IMR-90 (cell line): Measurements from ENCODE around the gene MRPL23. TPM values are rescaled to one million over a fixed set of nuclear protein-coding genes. Genes with fewer than 3 reads are reported as not detected.

ENCODE experiments used
- ATAC-seq: fragments of 200-7000 bp; cut with Tn5 transposase; 2 replicates; pipeline ENCODE4 v1.9.1; 2020; ENCODE audit warnings: low read depth, mild to moderate bottlenecking, moderate library complexity
- BruUV-seq: library from RNA; stranded (reverse); fragments of 400-500 nt; replicated peaks from 2 replicates; lab custom pipeline; 2021; lab: Mats Ljungman, UMichigan
- CTCF ChIA-PET: fragments of 300-600 bp; formaldehyde crosslinking; extraction: SDS; loops from one replicate; lab custom pipeline; 2021; ENCODE audit warnings: antibody characterized with exemption; lab: Yijun Ruan, JAX
- POLR2A ChIA-PET: fragments of 300-600 bp; sonication (Branson Sonifier 250); formaldehyde crosslinking; loops from one replicate; lab custom pipeline; 2022; ENCODE audit warnings: antibody characterized with exemption; ENCODE audit not compliant: unreplicated experiment; lab: Charles Lee
- DNase-seq: peaks from one replicate; pipeline ENCODE4 v3.0.0; 2013
- H2AFZ ChIP-seq: replicated peaks from 2 replicates; pipeline ENCODE3; 2013; ENCODE audit warnings: low read length, mild to moderate bottlenecking; ENCODE audit not compliant: poor library complexity
- H2AK5ac ChIP-seq: 2 replicates; pipeline ENCODE4 v1.6.1; 2013; ENCODE audit warnings: low read depth, low read length, inconsistent platforms
- H2AK9ac ChIP-seq: replicated peaks from 2 replicates; pipeline ENCODE3; 2013; ENCODE audit warnings: mild to moderate bottlenecking, low read depth, low read length, moderate library complexity; ENCODE audit not compliant: poor library complexity
- H2BK120ac ChIP-seq: 2 replicates; pipeline ENCODE4 v1.6.1; 2013; ENCODE audit warnings: low read depth, low read length, inconsistent platforms
- H2BK15ac ChIP-seq: 3 replicates; pipeline ENCODE4 v1.6.1; 2013; ENCODE audit warnings: low read depth, low read length, inconsistent platforms
- H2BK20ac ChIP-seq: 2 replicates; pipeline ENCODE4 v1.6.1; 2013; ENCODE audit warnings: low read depth, mild to moderate bottlenecking, inconsistent platforms, low read length, moderate library complexity
- H2BK5ac ChIP-seq: 2 replicates; pipeline ENCODE4 v1.6.1; 2013; ENCODE audit warnings: mild to moderate bottlenecking, low read depth, low read length, inconsistent platforms; ENCODE audit not compliant: poor library complexity, severe bottlenecking
- H3K14ac ChIP-seq: replicated peaks from 2 replicates; pipeline ENCODE4 v1.6.1; 2013; ENCODE audit warnings: low read depth, low read length, inconsistent platforms
- H3K18ac ChIP-seq: 2 replicates; pipeline ENCODE4 v1.6.1; 2013; ENCODE audit warnings: low read depth, low read length, control low read depth
- H3K23ac ChIP-seq: 2 replicates; pipeline ENCODE4 v1.6.1; 2013; ENCODE audit warnings: low read depth, low read length, inconsistent platforms
- H3K27ac ChIP-seq: 2 replicates; pipeline ENCODE4 v1.5.1; 2013; ENCODE audit warnings: mild to moderate bottlenecking, control low read depth, low read length; ENCODE audit not compliant: insufficient read depth
- H3K27me3 ChIP-seq: 2 replicates; pipeline ENCODE4 v1.6.1; 2013; ENCODE audit warnings: low read length; ENCODE audit not compliant: control insufficient read depth, insufficient read depth
- H3K36me3 ChIP-seq: 2 replicates; pipeline ENCODE4 v1.6.1; 2013; ENCODE audit warnings: low read length, mixed read lengths; ENCODE audit not compliant: control insufficient read depth, insufficient read depth
- H3K4ac ChIP-seq: 2 replicates; pipeline ENCODE4 v1.6.1; 2013; ENCODE audit warnings: low read depth, low read length, inconsistent platforms
- H3K4me1 ChIP-seq: 2 replicates; pipeline ENCODE4 v1.6.1; 2013; ENCODE audit warnings: low read length, mixed read lengths; ENCODE audit not compliant: control insufficient read depth, insufficient read depth
- H3K4me2 ChIP-seq: 2 replicates; pipeline ENCODE4 v1.6.1; 2013; ENCODE audit warnings: low read depth, mild to moderate bottlenecking, control low read depth, low read length, moderate library complexity
- H3K4me3 ChIP-seq: 2 replicates; pipeline ENCODE4 v1.5.1; 2013; ENCODE audit warnings: low read depth, mild to moderate bottlenecking, control low read depth, low read length, moderate library complexity; ENCODE audit not compliant: insufficient read depth
- H3K56ac ChIP-seq: 2 replicates; pipeline ENCODE4 v1.6.1; 2013; ENCODE audit warnings: low read length, inconsistent platforms; ENCODE audit not compliant: insufficient read depth; ENCODE audit errors: extremely low read depth
- H3K79me1 ChIP-seq, 2 experiments: 2 replicates each; pipeline ENCODE4 v1.6.1; 2013; ENCODE audit warnings: low read length in 2 of 2, inconsistent platforms in 1 of 2, low read depth in 1 of 2
- H3K9ac ChIP-seq: 2 replicates; pipeline ENCODE4 v1.6.1; 2013; ENCODE audit warnings: low read depth, low read length, control low read depth
- H3K9me1 ChIP-seq: 2 replicates; pipeline ENCODE4 v1.6.1; 2013; ENCODE audit warnings: low read length, inconsistent platforms; ENCODE audit not compliant: insufficient read depth
- H3K9me3 ChIP-seq: 2 replicates; pipeline ENCODE4 v1.6.1; 2013; ENCODE audit warnings: low read length; ENCODE audit not compliant: control insufficient read depth, insufficient read depth
- H4K20me1 ChIP-seq: 2 replicates; pipeline ENCODE4 v1.6.1; 2013; ENCODE audit warnings: low read length, inconsistent platforms; ENCODE audit not compliant: insufficient read depth
- H4K5ac ChIP-seq: 2 replicates; pipeline ENCODE4 v1.6.1; 2013; ENCODE audit warnings: mild to moderate bottlenecking, low read depth, low read length, control low read depth
- H4K8ac ChIP-seq, 2 experiments: 2 replicates each; pipeline ENCODE4 v1.6.1; 2013; ENCODE audit warnings: low read depth in 2 of 2, low read length in 2 of 2, control low read depth in 1 of 2, inconsistent platforms in 1 of 2
- H4K91ac ChIP-seq: 2 replicates; pipeline ENCODE4 v1.6.1; 2013; ENCODE audit warnings: low read depth, low read length, inconsistent platforms; ENCODE audit not compliant: insufficient read depth
- BHLHE40 ChIP-seq: fragments of 150-350 bp; IDR thresholded peaks from 2 replicates; pipeline ENCODE4 v1.6.1; 2016; ENCODE audit warnings: mild to moderate bottlenecking, low read depth, low read length
- CHD1 ChIP-seq: IDR thresholded peaks from 2 replicates; pipeline ENCODE4 v1.6.1; 2012; ENCODE audit warnings: low read depth, low read length, improper control_type of control experiment
- MAFK ChIP-seq: IDR thresholded peaks from 2 replicates; pipeline ENCODE4 v1.6.1; 2012; ENCODE audit warnings: low read depth, low read length, improper control_type of control experiment
- MAZ ChIP-seq: IDR thresholded peaks from 2 replicates; pipeline ENCODE4 v1.6.1; 2012; ENCODE audit warnings: low read depth, mild to moderate bottlenecking, low read length, improper control_type of control experiment, moderate library complexity, borderline replicate concordance
- NFE2L2 ChIP-seq: fragments of 150-350 bp; IDR thresholded peaks from 2 replicates; pipeline ENCODE4 v1.6.1; 2016; ENCODE audit warnings: low read depth, mild to moderate bottlenecking, low read length
- RAD21 ChIP-seq: IDR thresholded peaks from 2 replicates; pipeline ENCODE4 v1.6.1; 2012; ENCODE audit warnings: low read length, improper control_type of control experiment
- RCOR1 ChIP-seq: IDR thresholded peaks from 2 replicates; pipeline ENCODE4 v1.6.1; 2012; ENCODE audit warnings: mild to moderate bottlenecking, low read length, improper control_type of control experiment; ENCODE audit not compliant: insufficient replicate concordance
- RFX5 ChIP-seq: IDR thresholded peaks from 2 replicates; pipeline ENCODE4 v1.8.0; 2012; ENCODE audit warnings: low read depth, mild to moderate bottlenecking, low read length, moderate library complexity
- SMC3 ChIP-seq: fragments of 150-350 bp; IDR thresholded peaks from 2 replicates; pipeline ENCODE4 v1.6.1; 2016; ENCODE audit warnings: low read depth, mild to moderate bottlenecking, antibody characterized with exemption, low read length, moderate library complexity
- WGBS, 2 experiments: methylation state at CpG; one replicate each; pipeline versions ENCODE4 v1.1.5 to v1.1.7; 2013; ENCODE audit warnings: missing lambda C conversion rate in 2 of 2; ENCODE audit not compliant: insufficient read length in 1 of 2; ENCODE audit errors: extremely low coverage in 2 of 2; 5-methylcytosine and 5-hydroxymethylcytosine counted together
- dilution Hi-C: fragments of 300-500 bp; cut with HindIII; formaldehyde crosslinking; loops from one replicate; pipeline ENCODE4 v1.14.3; 2018; ENCODE audit warnings: low sequenced_read_pairs; ENCODE audit not compliant: unreplicated experiment
- in situ Hi-C: fragments of 300-500 bp; cut with MboI; formaldehyde crosslinking; loops from 3 replicates; pipeline ENCODE4 v1.14.3; 2019; ENCODE audit warnings: low sequenced_read_pairs, inconsistent platforms, mixed read lengths
- intact Hi-C: fragments of 100-400 bp; cut with micrococcal nuclease; formaldehyde crosslinking; loops from 2 replicates; pipeline ENCODE4 v1.10.0; 2022
- polyA plus RNA-seq, 3 experiments: library from polyadenylated mRNA; depleted of rRNA; stranded (reverse); fragments of >200 nt; gene quantifications; 2 replicates each; pipeline ENCODE4 v1.2.3, GENCODE V29; 2012; ENCODE audit warnings: low replicate concordance in 1 of 3
- total RNA-seq: library from RNA; depleted of rRNA; stranded (reverse); fragments of >200 nt; gene quantifications from 2 replicates; pipeline ENCODE4 v1.2.3, GENCODE V29; 2012
- TF ChIP-seq, protein P1 (sequence below): conservative IDR thresholded peaks from 2 replicates; pipeline ENCODE4 v1.5.1; 2012; ENCODE audit warnings: mild to moderate bottlenecking, low read depth, low read length, improper control_type of control experiment
- TF ChIP-seq, protein P2 (sequence below): fragments of 150-350 bp; IDR thresholded peaks from 2 replicates; pipeline ENCODE4 v1.6.1; 2016; ENCODE audit warnings: low read depth, mild to moderate bottlenecking, low read length, moderate library complexity, borderline replicate concordance
- TF ChIP-seq, protein P3 (sequence below): fragments of 150-350 bp; IDR thresholded peaks from 2 replicates; pipeline ENCODE4 v1.6.1; 2017; ENCODE audit warnings: mild to moderate bottlenecking, antibody characterized with exemption, low read length, low read depth

MRPL23 gene
- total and polyA plus RNA-seq, 2 of the 4 experiments (the other 2 are of a cell fraction), result 68.4 to 114 TPM

DNA sequence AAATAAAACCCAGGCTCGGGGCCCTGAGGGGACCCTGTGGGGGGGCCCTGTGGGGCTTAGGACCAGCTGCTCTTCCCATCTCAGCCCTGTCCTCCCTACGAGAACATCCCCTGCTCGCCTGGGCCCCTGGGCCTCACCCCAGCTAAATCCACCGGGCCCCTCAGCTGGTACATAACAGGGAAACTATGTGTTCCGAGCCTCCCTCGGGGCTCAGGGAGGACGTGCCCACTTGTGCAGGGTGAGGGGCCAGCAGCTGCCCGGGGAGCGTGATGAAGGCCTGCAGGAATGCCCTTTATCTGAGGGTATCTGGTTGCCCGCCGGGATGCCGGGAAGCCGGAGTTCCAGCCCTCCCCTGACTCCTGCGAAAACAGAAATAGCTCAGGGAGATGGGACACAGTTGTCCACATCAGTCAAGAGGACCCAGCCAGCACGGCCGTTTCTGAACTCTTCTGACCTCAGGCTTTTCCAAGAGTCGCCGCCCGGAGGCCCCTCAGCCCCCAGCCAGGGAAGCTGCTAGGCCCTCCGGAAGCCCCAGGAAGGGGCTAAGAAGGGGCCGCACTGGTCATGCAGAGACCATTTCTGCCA is 20.6 kb downstream of the MRPL23 start:
- H3K27ac ChIP-seq, result no peak overlapping the region
- DNase-seq (no peak), ATAC-seq (no peak)
- H3K56ac ChIP-seq, result no peak overlapping the region
- no peaks in the 10 kb centered on the region for H3K36me3 ChIP-seq
- no peak overlapping the region for H2BK20ac ChIP-seq
- no peak overlapping the region for H3K14ac ChIP-seq
- H3K4me3 ChIP-seq, result no peak overlapping the region
- no peak overlapping the region for H3K18ac ChIP-seq
- no peaks in the 10 kb centered on the region for H3K27me3 ChIP-seq
- no peak overlapping the region for H3K4me2 ChIP-seq
- no peak overlapping the region for H2AK5ac ChIP-seq
- no peaks in the 10 kb centered on the region for H3K9me1 ChIP-seq
- H4K91ac ChIP-seq, result no peak overlapping the region
- POLR2A ChIA-PET, result no interaction called here
- WGBS, 2 experiments, result no CpG with 5 or more reads among the region's 21 CpGs
- H3K79me1 ChIP-seq, result no peaks in the 10 kb centered on the region
- no peak overlapping the region for H3K4ac ChIP-seq
- no peak overlapping the region for H2AFZ ChIP-seq
- BruUV-seq, result no TSS peak
- no peak overlapping the region for H2BK120ac ChIP-seq
- no peak overlapping the region for H2AK9ac ChIP-seq
- H4K5ac ChIP-seq, result no peak overlapping the region
- in situ Hi-C loops (no loop called here), intact Hi-C loops (no loop called here), dilution Hi-C loops (no loop called here)
- CTCF ChIA-PET, result no interaction called here
- H3K9me3 ChIP-seq, result no peaks in the 10 kb centered on the region
- no peaks in the 10 kb centered on the region for H4K20me1 ChIP-seq
- TF ChIP-seq MAZ (no peak), BHLHE40 (no peak), RCOR1 (no peak), MAFK (no peak), SMC3 (no peak), CHD1 (no peak), RAD21 (no peak), NFE2L2 (no peak), RFX5 (no peak)
- TF ChIP-seq, protein P1, sequence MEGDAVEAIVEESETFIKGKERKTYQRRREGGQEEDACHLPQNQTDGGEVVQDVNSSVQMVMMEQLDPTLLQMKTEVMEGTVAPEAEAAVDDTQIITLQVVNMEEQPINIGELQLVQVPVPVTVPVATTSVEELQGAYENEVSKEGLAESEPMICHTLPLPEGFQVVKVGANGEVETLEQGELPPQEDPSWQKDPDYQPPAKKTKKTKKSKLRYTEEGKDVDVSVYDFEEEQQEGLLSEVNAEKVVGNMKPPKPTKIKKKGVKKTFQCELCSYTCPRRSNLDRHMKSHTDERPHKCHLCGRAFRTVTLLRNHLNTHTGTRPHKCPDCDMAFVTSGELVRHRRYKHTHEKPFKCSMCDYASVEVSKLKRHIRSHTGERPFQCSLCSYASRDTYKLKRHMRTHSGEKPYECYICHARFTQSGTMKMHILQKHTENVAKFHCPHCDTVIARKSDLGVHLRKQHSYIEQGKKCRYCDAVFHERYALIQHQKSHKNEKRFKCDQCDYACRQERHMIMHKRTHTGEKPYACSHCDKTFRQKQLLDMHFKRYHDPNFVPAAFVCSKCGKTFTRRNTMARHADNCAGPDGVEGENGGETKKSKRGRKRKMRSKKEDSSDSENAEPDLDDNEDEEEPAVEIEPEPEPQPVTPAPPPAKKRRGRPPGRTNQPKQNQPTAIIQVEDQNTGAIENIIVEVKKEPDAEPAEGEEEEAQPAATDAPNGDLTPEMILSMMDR, result no peak
- TF ChIP-seq, protein P2, sequence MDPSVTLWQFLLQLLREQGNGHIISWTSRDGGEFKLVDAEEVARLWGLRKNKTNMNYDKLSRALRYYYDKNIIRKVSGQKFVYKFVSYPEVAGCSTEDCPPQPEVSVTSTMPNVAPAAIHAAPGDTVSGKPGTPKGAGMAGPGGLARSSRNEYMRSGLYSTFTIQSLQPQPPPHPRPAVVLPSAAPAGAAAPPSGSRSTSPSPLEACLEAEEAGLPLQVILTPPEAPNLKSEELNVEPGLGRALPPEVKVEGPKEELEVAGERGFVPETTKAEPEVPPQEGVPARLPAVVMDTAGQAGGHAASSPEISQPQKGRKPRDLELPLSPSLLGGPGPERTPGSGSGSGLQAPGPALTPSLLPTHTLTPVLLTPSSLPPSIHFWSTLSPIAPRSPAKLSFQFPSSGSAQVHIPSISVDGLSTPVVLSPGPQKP, result no peak
- TF ChIP-seq, protein P3, sequence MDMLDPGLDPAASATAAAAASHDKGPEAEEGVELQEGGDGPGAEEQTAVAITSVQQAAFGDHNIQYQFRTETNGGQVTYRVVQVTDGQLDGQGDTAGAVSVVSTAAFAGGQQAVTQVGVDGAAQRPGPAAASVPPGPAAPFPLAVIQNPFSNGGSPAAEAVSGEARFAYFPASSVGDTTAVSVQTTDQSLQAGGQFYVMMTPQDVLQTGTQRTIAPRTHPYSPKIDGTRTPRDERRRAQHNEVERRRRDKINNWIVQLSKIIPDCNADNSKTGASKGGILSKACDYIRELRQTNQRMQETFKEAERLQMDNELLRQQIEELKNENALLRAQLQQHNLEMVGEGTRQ, result no peak
- H2BK5ac ChIP-seq, result no peak overlapping the region
- H2BK15ac ChIP-seq, result no peak overlapping the region
- H3K23ac ChIP-seq, result no peak overlapping the region
- no peak overlapping the region for H4K8ac ChIP-seq
- H3K4me1 ChIP-seq, result no peaks in the 10 kb centered on the region
- no peak overlapping the region for H3K9ac ChIP-seq
